IPS-15b (cell line): ENCODE data around the gene ZNF26.
"Not testable (repeated sequence)": the region's sequence is repeated elsewhere in the genome, so short reads cannot be mapped to it uniquely, and the experiment has no call there.

ENCODE experiments used
- H3K27me3 ChIP-seq: one replicate; pipeline ENCODE4 v1.6.1; 2013; ENCODE audit warnings: low read length; ENCODE audit not compliant: control insufficient read depth, insufficient read depth
- H3K36me3 ChIP-seq: one replicate; pipeline ENCODE4 v1.6.1; 2013; ENCODE audit warnings: low read length; ENCODE audit not compliant: control insufficient read depth, insufficient read depth
- H3K4me1 ChIP-seq: one replicate; pipeline ENCODE4 v1.6.1; 2013; ENCODE audit warnings: mild to moderate bottlenecking, low read length; ENCODE audit not compliant: control insufficient read depth, insufficient read depth
- H3K4me3 ChIP-seq: one replicate; pipeline ENCODE4 v1.5.1; 2013; ENCODE audit warnings: low read depth, low read length
- H3K9ac ChIP-seq: one replicate; pipeline ENCODE4 v1.6.1; 2013; ENCODE audit warnings: low read depth, mild to moderate bottlenecking, low read length
- H3K9me3 ChIP-seq: one replicate; pipeline ENCODE4 v1.6.1; 2013; ENCODE audit warnings: mild to moderate bottlenecking, low read length; ENCODE audit not compliant: control insufficient read depth, insufficient read depth

The ZNF26 gene

DNA sequence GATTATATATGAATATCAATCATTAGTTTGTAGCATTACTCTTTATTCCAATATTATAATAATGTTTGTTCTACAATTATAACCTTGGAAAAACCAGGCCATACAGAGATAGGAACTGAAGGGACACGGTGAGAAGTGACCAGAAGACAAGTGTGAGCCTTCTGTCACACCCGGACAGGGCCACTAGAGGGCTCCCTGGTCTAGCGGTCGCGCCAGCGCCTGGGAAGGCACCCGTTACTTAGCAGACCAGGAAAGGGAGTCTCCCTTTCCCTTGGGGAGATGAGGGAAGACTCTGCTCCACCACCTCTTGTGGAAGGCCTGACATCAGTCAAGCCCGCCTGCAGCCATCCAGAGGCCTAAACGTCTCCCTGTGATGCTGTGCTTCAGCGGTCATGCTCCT, 22.2 kb upstream of the ZNF26 start:
- H3K9me3 ChIP-seq: not testable (repeated sequence)

DNA sequence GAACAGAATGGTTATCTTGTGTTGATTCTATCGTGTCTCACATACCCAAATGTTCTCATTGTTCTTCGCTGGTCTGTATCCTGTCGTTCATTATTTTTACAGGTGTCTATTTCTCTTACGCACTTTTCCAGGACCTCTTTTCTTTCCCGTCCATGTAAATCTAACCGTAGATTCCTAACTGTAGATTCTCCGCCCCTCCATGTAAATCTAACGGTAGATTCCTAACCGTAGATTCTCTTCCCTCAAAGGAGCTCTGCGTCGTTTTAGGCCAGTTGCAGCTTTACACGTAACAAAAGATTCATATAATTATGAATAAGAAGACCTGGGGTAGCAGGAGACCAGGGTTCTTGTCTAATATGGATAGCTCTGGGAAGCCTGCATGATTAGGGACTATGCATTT, 20.4 kb upstream of the ZNF26 start:
- Histone ChIP-seq H3K4me1 (no peaks in the 10 kb centered on the region), H3K9me3 (peaks cover 9% of the 10 kb centered on the region), H3K27me3 (no peaks in the 10 kb centered on the region), H3K9ac (no peak overlapping the region), H3K4me3 (no peak overlapping the region), H3K36me3 (no peaks in the 10 kb centered on the region)

More for the DNA sequence above, 22.2 kb upstream of the ZNF26 start:
- not testable (repeated sequence) for H3K9ac ChIP-seq, H3K36me3 ChIP-seq, H3K4me3 ChIP-seq, H3K27me3 ChIP-seq, H3K4me1 ChIP-seq

DNA sequence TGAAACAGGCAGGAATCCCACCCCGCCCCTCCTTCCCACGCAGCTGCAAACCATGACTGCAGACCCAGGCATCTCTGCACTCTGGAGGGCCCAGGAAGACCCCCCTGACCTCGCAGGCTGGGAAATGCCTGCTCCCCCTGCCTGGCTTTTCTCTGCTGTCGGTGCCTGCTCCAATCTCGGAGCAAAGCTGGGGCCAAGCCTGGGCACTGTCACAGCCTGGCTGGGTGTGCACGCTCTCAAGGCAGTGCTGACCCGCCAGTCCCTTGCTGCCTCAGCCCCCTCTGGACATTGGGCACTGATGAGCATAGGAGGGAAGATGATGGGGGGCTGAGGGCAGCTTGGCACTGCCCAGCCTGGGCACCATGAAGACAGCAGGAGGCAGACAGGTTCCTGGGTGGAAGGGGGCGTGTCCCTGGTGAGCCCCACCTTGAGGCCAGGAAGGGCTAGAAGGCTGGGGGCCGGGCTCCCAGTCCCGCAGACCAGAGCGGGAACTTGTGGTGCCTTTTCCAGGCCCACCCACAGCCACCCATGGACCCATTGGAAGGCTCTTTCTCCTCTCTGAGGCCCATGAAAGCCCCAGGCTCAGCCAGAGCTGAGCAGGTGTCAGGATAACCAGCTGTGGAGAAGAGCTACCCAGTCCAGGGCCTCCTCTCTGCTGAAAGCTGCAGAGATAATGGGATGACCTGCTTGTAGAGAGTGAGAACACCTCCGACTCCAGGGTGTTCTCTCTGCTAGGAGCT, 19.3 kb upstream of the ZNF26 start:
- Histone ChIP-seq H3K36me3 (no peaks in the 10 kb centered on the region), H3K9ac (no peak overlapping the region), H3K4me3 (no peak overlapping the region), H3K27me3 (no peaks in the 10 kb centered on the region), H3K9me3 (peaks cover 9% of the 10 kb centered on the region), H3K4me1 (no peaks in the 10 kb centered on the region)

DNA sequence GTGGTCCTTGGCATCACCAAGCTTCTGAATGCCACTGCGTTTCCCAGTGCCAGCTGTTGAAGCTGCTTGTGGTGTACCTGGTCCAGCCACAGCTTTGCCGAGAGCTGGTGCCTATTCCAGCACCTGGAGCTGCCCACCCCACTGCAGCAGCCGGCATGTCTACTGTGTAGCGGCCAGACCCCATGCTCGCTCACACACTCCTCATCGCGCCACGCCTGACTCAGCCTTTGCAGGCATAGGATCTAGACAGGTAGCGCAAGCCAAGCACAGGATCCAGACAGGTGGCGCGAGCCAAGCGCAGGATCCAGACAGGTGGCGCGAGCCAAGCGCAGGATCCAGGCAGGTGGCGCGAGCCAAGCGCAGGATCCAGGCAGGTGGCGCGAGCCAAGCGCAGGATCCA, 18.4 kb upstream of the ZNF26 start:
- no peak overlapping the region for H3K4me3 ChIP-seq
- no peaks in the 10 kb centered on the region for H3K27me3 ChIP-seq
- H3K36me3 ChIP-seq: no peaks in the 10 kb centered on the region
- H3K9me3 ChIP-seq: peaks cover 9% of the 10 kb centered on the region
- no peaks in the 10 kb centered on the region for H3K4me1 ChIP-seq
- H3K9ac ChIP-seq: no peak overlapping the region

DNA sequence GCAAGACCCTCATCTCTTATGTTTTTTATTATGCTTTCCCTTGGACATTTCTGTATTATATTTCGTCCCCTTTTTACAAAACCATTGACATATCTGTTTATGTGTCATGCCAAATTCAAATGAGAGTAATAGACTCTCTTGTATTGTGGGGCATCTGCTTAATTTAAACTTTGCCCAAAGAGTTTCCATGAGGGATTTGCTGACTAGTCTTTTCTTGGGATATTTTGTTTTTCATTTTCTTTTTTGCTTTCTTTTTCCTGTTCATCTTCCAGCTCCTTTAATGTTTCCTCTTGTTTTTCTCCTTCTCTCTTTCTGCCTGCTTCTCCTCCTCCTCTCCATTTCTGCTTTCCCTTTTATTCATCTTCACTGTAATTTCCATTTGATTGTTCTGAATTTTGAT, 13.8 kb upstream of the ZNF26 start:
- no peaks in the 10 kb centered on the region for H3K4me1 ChIP-seq
- H3K27me3 ChIP-seq: no peaks in the 10 kb centered on the region
- no peak overlapping the region for H3K9ac ChIP-seq
- H3K36me3 ChIP-seq: no peaks in the 10 kb centered on the region
- peaks cover 8% of the 10 kb centered on the region for H3K9me3 ChIP-seq
- H3K4me3 ChIP-seq: no peak overlapping the region

DNA sequence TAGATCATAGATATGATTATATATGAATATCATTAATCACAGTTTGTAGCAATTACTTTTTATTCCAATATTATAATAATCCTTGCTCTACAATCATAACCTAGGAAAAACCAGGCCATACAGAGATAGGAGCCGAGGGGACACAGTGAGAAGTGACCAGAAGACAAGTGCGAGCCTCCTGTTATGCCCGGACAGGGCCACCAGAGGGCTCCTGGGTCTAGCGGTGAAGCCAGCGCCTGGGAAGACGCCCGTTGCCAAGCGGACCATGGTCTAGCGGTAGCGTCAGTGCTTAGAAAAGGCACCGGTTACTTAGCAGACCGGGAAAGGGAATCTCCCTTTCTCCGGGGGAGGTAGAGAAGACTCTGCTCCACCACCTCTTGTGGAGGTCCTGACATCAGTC, 9.3 kb upstream of the ZNF26 start:
- H3K4me3 ChIP-seq, H3K36me3 ChIP-seq, H3K9ac ChIP-seq, H3K4me1 ChIP-seq, H3K9me3 ChIP-seq, H3K27me3 ChIP-seq: not testable (repeated sequence)

DNA sequence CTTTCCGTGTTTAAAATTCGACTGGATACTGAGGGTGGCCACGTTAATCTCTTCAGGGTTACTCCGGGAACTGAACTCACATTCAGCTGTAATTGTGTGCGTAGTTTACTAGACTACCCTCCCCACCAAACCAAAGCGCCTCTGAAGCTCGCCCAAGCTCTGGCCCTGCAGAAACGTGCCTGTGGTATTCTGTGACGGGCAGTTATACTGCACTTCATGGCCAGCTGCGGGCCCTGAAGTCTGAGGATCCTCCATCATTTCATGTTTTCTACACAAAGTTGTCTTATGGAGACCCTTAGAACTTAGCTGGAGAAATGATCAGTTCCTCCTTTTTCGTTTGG, 688 bp downstream of the ZNF26 start:
- H3K27me3 ChIP-seq: no peaks in the 10 kb centered on the region
- no peaks in the 10 kb centered on the region for H3K36me3 ChIP-seq
- no peaks in the 10 kb centered on the region for H3K4me1 ChIP-seq
- no peaks in the 10 kb centered on the region for H3K9me3 ChIP-seq
- H3K9ac ChIP-seq: peak overlapping the region; percentile 92
- H3K4me3 ChIP-seq: peak overlapping the region; percentile 99

DNA sequence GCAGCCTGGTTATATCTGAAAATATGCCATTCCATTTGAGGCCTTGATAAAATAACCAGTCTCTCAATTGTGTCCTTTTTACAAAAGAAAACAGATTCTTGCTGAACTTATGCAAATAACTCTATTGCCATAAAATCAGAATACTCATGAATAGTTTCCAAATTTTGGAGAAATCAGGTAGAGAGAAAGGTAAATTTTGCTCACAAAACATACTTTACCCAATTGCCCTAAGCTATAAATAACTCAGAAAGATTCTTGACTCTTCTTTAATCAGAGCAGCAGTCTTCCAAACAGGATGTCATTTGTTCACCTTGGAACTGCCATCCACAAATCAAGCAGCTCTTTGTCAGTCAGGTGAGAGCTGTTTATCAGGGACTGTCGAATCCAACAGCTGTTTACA, 12.6 kb downstream of the ZNF26 start:
- no peak overlapping the region for H3K9ac ChIP-seq
- peaks cover 32% of the 10 kb centered on the region for H3K9me3 ChIP-seq
- H3K36me3 ChIP-seq: no peaks in the 10 kb centered on the region
- no peaks in the 10 kb centered on the region for H3K4me1 ChIP-seq
- no peaks in the 10 kb centered on the region for H3K27me3 ChIP-seq
- no peak overlapping the region for H3K4me3 ChIP-seq

DNA sequence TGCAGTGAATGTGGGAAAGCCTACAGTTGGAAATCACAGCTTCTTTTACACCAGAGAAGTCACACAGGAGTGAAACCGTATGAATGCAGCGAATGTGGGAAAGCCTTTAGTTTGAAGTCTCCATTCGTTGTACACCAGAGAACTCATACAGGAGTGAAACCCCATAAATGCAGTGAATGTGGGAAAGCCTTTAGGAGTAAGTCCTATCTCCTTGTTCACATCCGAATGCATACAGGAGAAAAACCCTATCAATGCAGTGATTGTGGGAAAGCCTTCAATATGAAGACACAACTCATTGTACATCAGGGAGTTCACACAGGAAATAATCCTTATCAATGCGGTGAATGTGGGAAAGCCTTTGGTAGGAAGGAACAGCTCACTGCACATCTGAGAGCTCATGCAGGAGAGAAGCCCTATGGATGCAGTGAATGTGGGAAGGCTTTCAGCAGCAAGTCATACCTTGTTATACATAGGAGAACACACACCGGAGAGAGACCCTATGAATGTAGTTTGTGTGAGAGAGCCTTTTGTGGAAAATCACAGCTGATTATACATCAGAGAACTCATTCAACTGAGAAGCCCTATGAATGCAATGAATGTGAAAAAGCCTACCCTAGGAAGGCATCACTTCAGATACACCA, 24.6 kb downstream of the ZNF26 start:
- Histone ChIP-seq H3K9ac (no peak overlapping the region), H3K27me3 (no peaks in the 10 kb centered on the region), H3K4me1 (no peaks in the 10 kb centered on the region), H3K36me3 (peaks cover 36% of the 10 kb centered on the region), H3K9me3 (peaks cover 40% of the 10 kb centered on the region), H3K4me3 (no peak overlapping the region)

DNA sequence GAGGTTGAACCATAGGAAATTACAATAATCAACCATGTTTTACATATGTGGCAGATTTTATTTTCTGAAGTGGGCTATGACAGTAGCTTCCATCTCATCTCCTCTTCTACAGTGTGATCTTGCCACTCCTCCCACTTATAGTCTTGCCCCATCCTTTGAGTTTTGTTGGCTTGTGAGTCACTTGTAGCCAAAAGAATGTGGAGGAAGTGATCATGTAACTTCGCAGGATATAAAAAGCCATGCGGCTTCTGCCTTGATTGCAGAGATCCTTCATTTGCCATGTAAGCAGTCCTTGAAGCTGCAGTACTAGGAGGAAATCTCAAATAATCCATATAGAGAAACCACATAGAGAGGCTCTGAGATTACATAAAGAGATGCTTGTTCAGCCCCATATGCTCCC, 37.4 kb downstream of the ZNF26 start:
- Histone ChIP-seq H3K36me3 (no peaks in the 10 kb centered on the region), H3K4me3 (no peak overlapping the region), H3K9me3 (no peaks in the 10 kb centered on the region), H3K4me1 (no peaks in the 10 kb centered on the region), H3K27me3 (no peaks in the 10 kb centered on the region), H3K9ac (no peak overlapping the region)

DNA sequence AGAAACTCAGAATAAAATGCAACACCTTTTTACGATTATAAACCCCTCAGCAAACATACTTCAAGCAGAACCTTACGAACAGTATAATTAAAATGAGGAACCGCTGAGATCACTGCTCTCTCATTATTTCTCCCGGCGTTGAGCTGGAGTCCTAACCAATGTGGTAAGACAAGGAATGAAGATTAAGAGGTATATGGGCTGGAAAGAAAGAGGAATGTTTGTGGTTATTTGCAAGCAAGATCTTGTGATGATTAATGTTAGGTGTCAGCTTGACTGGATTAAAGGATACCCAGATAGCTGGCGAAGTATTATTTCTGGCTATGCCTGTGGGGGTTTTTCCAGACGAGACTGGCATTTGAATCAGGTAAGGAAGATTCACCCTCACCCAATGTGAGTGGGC, 40.8 kb downstream of the ZNF26 start:
- peaks cover 5% of the 10 kb centered on the region for H3K9me3 ChIP-seq
- no peak overlapping the region for H3K4me3 ChIP-seq
- no peak overlapping the region for H3K9ac ChIP-seq
- no peaks in the 10 kb centered on the region for H3K27me3 ChIP-seq
- no peaks in the 10 kb centered on the region for H3K4me1 ChIP-seq
- H3K36me3 ChIP-seq: no peaks in the 10 kb centered on the region

DNA sequence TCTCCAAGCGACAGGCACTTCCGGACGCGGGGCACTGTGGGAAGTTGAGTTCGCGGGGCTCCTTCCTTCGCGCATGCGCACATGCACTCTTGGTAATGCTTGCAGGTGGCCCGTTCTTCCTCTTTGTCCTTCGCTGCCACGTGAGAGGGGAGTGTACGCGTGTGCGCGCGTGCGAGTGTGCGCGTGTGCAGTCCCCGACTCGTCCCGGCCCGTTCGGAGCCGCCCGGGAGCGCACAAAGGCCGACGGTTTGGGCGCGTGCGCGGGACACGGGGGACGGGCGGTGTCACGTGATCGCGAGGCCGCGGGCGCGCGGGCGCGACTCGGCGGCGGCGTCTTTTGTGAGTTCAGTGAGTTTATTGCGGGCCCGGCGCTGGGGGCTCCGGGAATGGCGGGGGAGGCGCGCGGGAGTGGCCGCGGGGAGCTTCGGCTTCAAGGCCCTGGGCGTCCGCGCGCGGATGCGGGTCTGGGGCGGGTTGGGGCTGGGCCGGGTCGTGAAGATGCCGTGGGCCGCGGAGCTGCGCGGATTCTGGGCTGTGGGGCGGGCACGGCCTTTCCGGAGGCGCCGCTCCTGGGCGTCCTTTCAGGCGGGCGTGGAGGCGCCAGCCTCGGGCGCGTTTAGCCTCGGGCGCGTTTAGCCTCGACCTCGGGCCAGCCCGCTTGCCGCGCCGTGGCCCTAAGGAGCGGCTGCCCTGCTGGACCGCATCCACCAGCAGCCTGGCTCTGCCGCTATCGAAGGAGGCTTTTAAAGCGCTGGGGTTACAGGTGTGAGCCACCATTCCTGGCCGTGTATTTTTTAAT, 51.2 kb downstream of the ZNF26 start, which contains the start of gene ZNF84:
TSS of gene ZNF84 (plus strand) at position 303 of the 799 bp plus-strand sequence. CDS start 3,959 bp downstream, outside the sequence.
- no peaks in the 10 kb centered on the region for H3K9me3 ChIP-seq
- H3K4me3 ChIP-seq: peak within 1 kb of the TSS; percentile 72

More for the DNA sequence above, 51.2 kb downstream of the ZNF26 start, which contains the start of gene ZNF84:
- Histone ChIP-seq H3K9ac (peak within 1 kb of the TSS; percentile 63), H3K36me3 (peaks cover 15% of the 10 kb centered on the region), H3K4me1 (no peaks in the 10 kb centered on the region), H3K27me3 (no peaks in the 10 kb centered on the region)
